ENCODE results near the gene SLC2A6. TPM values are rescaled to one million over a fixed set of nuclear protein-coding genes. Genes with fewer than 3 reads are reported as not detected.

SLC2A6 gene
- total RNA-seq, 1 experiment from 2014 or later = 10.7 TPM

GRCh38 chr9:133429214-133429613 is 49.7 kb downstream of the SLC2A6 start:
- no peak overlapping the region for H3K4me3 ChIP-seq (replicated peaks in 1 of 2; ENCODE audit: low read depth in 1 of 2, low read length in 2 of 2)

GRCh38 chr9:133428617-133429101 is 50.2 kb downstream of the SLC2A6 start:
- TF ChIP-seq ZFX (IDR thresholded peaks at IDR 0.05) (no peak), FOSL1 (IDR thresholded peaks at IDR 0.05; ENCODE audit: low read depth) (no peak), ATF3 (IDR thresholded peaks at IDR 0.05) (no peak), MAX (IDR thresholded peaks at IDR 0.05) (no peak), SP1 (IDR thresholded peaks at IDR 0.05; ENCODE audit: low read depth) (no peak), ELF1 (IDR thresholded peaks at IDR 0.05; ENCODE audit: borderline replicate concordance, low read depth) (no peak)
- H4K20me1 ChIP-seq (ENCODE audit: insufficient read depth) = no peaks in the 10 kb centered on the region
- DNase-seq (ENCODE audit: low read depth, low spot score) (no peak), ATAC-seq (peak; percentile 87)
- no peaks in the 10 kb centered on the region for H3K79me2 ChIP-seq (ENCODE audit: insufficient read depth, low read length)
- peaks cover 0 to 5% of the 10 kb centered on the region in 2 experiments; a peak in 1 of 4 replicates for H3K4me1 ChIP-seq (ENCODE audit: control insufficient read depth in 1 of 2, insufficient read depth in 2 of 2, low read length in 2 of 2)
- H3K9me2 ChIP-seq (ENCODE audit: insufficient read depth) = no peaks in the 10 kb centered on the region
- intact Hi-C loops (cut with micrococcal nuclease) = no loop called here
- no peak overlapping the region for H2AFZ ChIP-seq (ENCODE audit: low read depth, low read length, poor library complexity, severe bottlenecking)
- CTCF ChIA-PET = no interaction called here
- POLR2A ChIA-PET = no interaction called here
- no peak overlapping the region for H3K27ac ChIP-seq (ENCODE audit: low read depth, low read length)
- no peaks in the 10 kb centered on the region for H3K36me3 ChIP-seq (ENCODE audit: control insufficient read depth in 1 of 2, insufficient read depth in 2 of 2, low read length in 2 of 2)
- no peaks in the 10 kb centered on the region for H3K27me3 ChIP-seq (ENCODE audit: insufficient read depth, low read length)
- no peaks in the 10 kb centered on the region for H3K9me3 ChIP-seq (ENCODE audit: control insufficient read depth in 1 of 2, insufficient read depth in 1 of 2, low read depth in 1 of 2, low read length in 2 of 2)
- RAD21 ChIA-PET (ENCODE audit: low non-redundant PET in 1 of 2, low total read pairs in 2 of 2, uncharacterized antibody in 2 of 2, unreplicated experiment in 2 of 2) = no interaction called here
- H3K4me2 ChIP-seq (ENCODE audit: low read length) = peak overlapping the region; percentile 47
- BruUV-seq (replicated peaks) = no TSS peak
- H3K4me3 ChIP-seq (replicated peaks in 1 of 2; ENCODE audit: low read depth in 1 of 2, low read length in 2 of 2) = peak overlapping the region in 1 of 2 experiments; percentile 32; a peak in 1 of 4 replicates
- 0 out of 2 replicates have a peak overlapping the region, but pooled peaks have one; percentile 23 for H3K9ac ChIP-seq (ENCODE audit: low read length)

More at GRCh38 chr9:133429214-133429613, 49.7 kb downstream of the SLC2A6 start:
- CTCF ChIA-PET = no interaction called here
- H3K27me3 ChIP-seq (ENCODE audit: insufficient read depth, low read length) = no peaks in the 10 kb centered on the region
- BruUV-seq (replicated peaks) = no TSS peak
- no peak overlapping the region for H3K27ac ChIP-seq (ENCODE audit: low read depth, low read length)
- no peaks in the 10 kb centered on the region for H4K20me1 ChIP-seq (ENCODE audit: insufficient read depth)
- H2AFZ ChIP-seq (ENCODE audit: low read depth, low read length, poor library complexity, severe bottlenecking) = no peak overlapping the region
- ATAC-seq (0 out of 2 replicates have a peak, but pooled peaks have one; percentile 10), DNase-seq (ENCODE audit: low read depth, low spot score) (no peak)
- POLR2A ChIA-PET = no interaction called here
- no peaks in the 10 kb centered on the region for H3K79me2 ChIP-seq (ENCODE audit: insufficient read depth, low read length)
- RAD21 ChIA-PET (ENCODE audit: low non-redundant PET in 1 of 2, low total read pairs in 2 of 2, uncharacterized antibody in 2 of 2, unreplicated experiment in 2 of 2) = no interaction called here
- intact Hi-C loops (cut with micrococcal nuclease) = no loop called here
- H3K9me2 ChIP-seq (ENCODE audit: insufficient read depth) = no peaks in the 10 kb centered on the region
- peaks cover 0 to 5% of the 10 kb centered on the region in 2 experiments; a peak in 1 of 4 replicates for H3K4me1 ChIP-seq (ENCODE audit: control insufficient read depth in 1 of 2, insufficient read depth in 2 of 2, low read length in 2 of 2)
- TF ChIP-seq CBX3 (IDR thresholded peaks at IDR 0.05; ENCODE audit: low read depth) = no peak
- H3K9me3 ChIP-seq (ENCODE audit: control insufficient read depth in 1 of 2, insufficient read depth in 1 of 2, low read depth in 1 of 2, low read length in 2 of 2) = no peaks in the 10 kb centered on the region
- H3K36me3 ChIP-seq (ENCODE audit: control insufficient read depth in 1 of 2, insufficient read depth in 2 of 2, low read length in 2 of 2) = no peaks in the 10 kb centered on the region
- no peak overlapping the region for H3K9ac ChIP-seq (ENCODE audit: low read length)
- no peak overlapping the region for H3K4me2 ChIP-seq (ENCODE audit: low read length)

Measured in HCT116 (cell line).